HG02973 (cell line): Measurements from ENCODE around the gene DNAJB8.

Experiments
- ATAC-seq: cut with Tn5 transposase; IDR thresholded peaks from one replicate; pipeline ENCODE4 v1.9.1; 2021; ENCODE audit warnings: moderate library complexity; ENCODE audit not compliant: unreplicated experiment

Gene DNAJB8

GRCh38 chr3:128466840-128467541 is at the start of gene DNAJB8:
DNAJB8 (minus strand) TSS chr3:128466890; CDS start chr3:128463245, 3,645 bp downstream.
- no peak for ATAC-seq

GRCh38 chr3:128515967-128516366 is 49.3 kb upstream of the DNAJB8 start:
- ATAC-seq: no peak

- no peak for ATAC-seq
Observed at GRCh38 chr3:128508852-128509251, 42.2 kb upstream of the DNAJB8 start.

GRCh38 chr3:128506754-128507153 is 40.1 kb upstream of the DNAJB8 start:
- ATAC-seq: no peak

GRCh38 chr3:128505771-128506170 is 39.1 kb upstream of the DNAJB8 start:
- ATAC-seq: no peak

- no peak for ATAC-seq
Observed at GRCh38 chr3:128504963-128505730, 38.5 kb upstream of the DNAJB8 start.

GRCh38 chr3:128504533-128504915 is 37.8 kb upstream of the DNAJB8 start:
- no peak for ATAC-seq

- no peak for ATAC-seq
Observed at GRCh38 chr3:128503751-128504532, 37.3 kb upstream of the DNAJB8 start.

GRCh38 chr3:128503164-128503651 is 36.5 kb upstream of the DNAJB8 start:
- ATAC-seq: no peak

GRCh38 chr3:128502712-128503111 is 36.0 kb upstream of the DNAJB8 start:
- ATAC-seq: no peak

GRCh38 chr3:128501431-128501830 is 34.7 kb upstream of the DNAJB8 start:
- ATAC-seq: no peak

GRCh38 chr3:128500556-128500955 is 33.9 kb upstream of the DNAJB8 start:
- ATAC-seq: no peak

- no peak for ATAC-seq
Observed at GRCh38 chr3:128499724-128500275, 33.1 kb upstream of the DNAJB8 start.

GRCh38 chr3:128498901-128499530 is 32.3 kb upstream of the DNAJB8 start:
- no peak for ATAC-seq

GRCh38 chr3:128498127-128498626 is 31.5 kb upstream of the DNAJB8 start:
- no peak for ATAC-seq

- no peak for ATAC-seq
Observed at GRCh38 chr3:128497305-128498126, 30.8 kb upstream of the DNAJB8 start.

- ATAC-seq: no peak
Observed at GRCh38 chr3:128496602-128497304, 30.1 kb upstream of the DNAJB8 start.

GRCh38 chr3:128496019-128496601 is 29.4 kb upstream of the DNAJB8 start:
- ATAC-seq: no peak
